GM23248 (cell line): Measurements from ENCODE around the gene HOMEZ. TPM values are rescaled to one million over a fixed set of nuclear protein-coding genes. Genes with fewer than 3 reads are reported as not detected.
A peak's percentile ranks its signal among the peaks of the same experiment; 100 is the strongest.

ENCODE experiments used
- DNase-seq: peaks from one replicate; pipeline ENCODE4 v3.0.0-alpha.2; 2015
- H2AFZ ChIP-seq: fragments of 200-600 bp; sonication (generic); 2 replicates; pipeline ENCODE4 v1.6.1; 2016; ENCODE audit warnings: antibody characterized with exemption
- H3F3A ChIP-seq: fragments of 200-600 bp; sonication (generic); 2 replicates; pipeline ENCODE4 v1.6.1; 2016; ENCODE audit warnings: mild to moderate bottlenecking, antibody characterized with exemption, mixed run types; ENCODE audit not compliant: insufficient read depth
- H3K27ac ChIP-seq: fragments of 200-600 bp; sonication (generic); 2 replicates; pipeline ENCODE4 v1.5.1; 2016; ENCODE audit warnings: mild to moderate bottlenecking
- H3K27me3 ChIP-seq: fragments of 200-600 bp; sonication (generic); replicated peaks from 2 replicates; pipeline ENCODE4 v1.6.1; 2016; ENCODE audit warnings: mild to moderate bottlenecking; ENCODE audit not compliant: insufficient read depth
- H3K36me3 ChIP-seq: fragments of 200-600 bp; sonication (generic); 2 replicates; pipeline ENCODE4 v1.6.1; 2016; ENCODE audit warnings: low read depth, mild to moderate bottlenecking
- H3K4me1 ChIP-seq: fragments of 200-600 bp; sonication (generic); 2 replicates; pipeline ENCODE4 v1.6.1; 2016; ENCODE audit warnings: mild to moderate bottlenecking; ENCODE audit not compliant: insufficient read depth
- H3K4me2 ChIP-seq: fragments of 200-600 bp; sonication (generic); one replicate; pipeline ENCODE4 v1.6.1; 2016; ENCODE audit warnings: mild to moderate bottlenecking; ENCODE audit not compliant: unreplicated experiment
- H3K4me3 ChIP-seq: fragments of 200-600 bp; sonication (generic); 2 replicates; pipeline ENCODE4 v1.5.1; 2016; ENCODE audit warnings: mild to moderate bottlenecking
- H3K79me2 ChIP-seq: fragments of 200-600 bp; sonication (generic); 2 replicates; pipeline ENCODE4 v1.6.1; 2016; ENCODE audit warnings: mild to moderate bottlenecking; ENCODE audit not compliant: insufficient read depth
- H3K9ac ChIP-seq: fragments of 200-600 bp; sonication (generic); 2 replicates; pipeline ENCODE4 v1.6.1; 2016; ENCODE audit warnings: mild to moderate bottlenecking
- H3K9me2 ChIP-seq: fragments of 200-600 bp; sonication (generic); 2 replicates; pipeline ENCODE4 v1.6.1; 2016; ENCODE audit warnings: mixed run types, mild to moderate bottlenecking, moderate library complexity; ENCODE audit not compliant: insufficient read depth
- H3K9me3 ChIP-seq: fragments of 200-600 bp; sonication (generic); one replicate; pipeline ENCODE4 v1.6.1; 2017; ENCODE audit warnings: low read depth
- H4K20me1 ChIP-seq: fragments of 200-600 bp; sonication (generic); 2 replicates; pipeline ENCODE4 v1.6.0; 2016; ENCODE audit not compliant: insufficient read depth
- EZH2 ChIP-seq: fragments of 200-600 bp; sonication (generic); IDR thresholded peaks from 2 replicates; pipeline ENCODE4 v1.6.1; 2018; ENCODE audit warnings: antibody characterized with exemption, mild to moderate bottlenecking; ENCODE audit not compliant: insufficient read depth, poor library complexity, severe bottlenecking
- EZH2phosphoT487 ChIP-seq: fragments of 200-600 bp; sonication (generic); IDR thresholded peaks from 2 replicates; pipeline ENCODE4 v1.6.1; 2018; ENCODE audit warnings: antibody characterized with exemption, moderate library complexity, mild to moderate bottlenecking, low read depth; ENCODE audit not compliant: insufficient read depth
- WGBS, 2 experiments: methylation state at CpG; one replicate each; pipeline ENCODE4 v1.1.6; 2015 to 2017; ENCODE audit warnings: low lambda C conversion rate in 2 of 2, low coverage in 1 of 2; ENCODE audit errors: missing lambda C conversion rate in 2 of 2; 5-methylcytosine and 5-hydroxymethylcytosine counted together
- in situ Hi-C: fragments of 300-500 bp; cut with MboI; formaldehyde crosslinking; loops from 2 replicates; pipeline ENCODE4 v1.15.0; 2020
- polyA plus RNA-seq: library from polyadenylated mRNA; unstranded; fragments of >200 nt; fragmentation: Nextera tagmentation; extraction: Ambion mirVana; gene quantifications from 2 replicates; pipeline ENCODE4 v1.2.1, GENCODE V29; 2016
- total RNA-seq: library from RNA; depleted of rRNA; stranded (reverse); fragments of >200 nt; shearing (Covaris generic); gene quantifications from 2 replicates; pipeline ENCODE4 v1.2.3, GENCODE V29; 2014

The HOMEZ gene
- total and polyA plus RNA-seq, 2 experiments from 2014 or later: 5.8 to 7.6 TPM

- peaks cover 48% of the 10 kb centered on the region for H3F3A ChIP-seq
- H3K4me3 ChIP-seq: peak within 1 kb of the TSS; percentile 86
- H3K79me2 ChIP-seq: peaks cover 52% of the 10 kb centered on the region
- peak within 1 kb of the TSS; percentile 82 for H2AFZ ChIP-seq
- no peaks in the 10 kb centered on the region for H3K9me2 ChIP-seq
- no peaks in the 10 kb centered on the region for H4K20me1 ChIP-seq
- peaks cover 29% of the 10 kb centered on the region for H3K36me3 ChIP-seq
- peak within 1 kb of the TSS; percentile 94 for H3K27ac ChIP-seq
- TF ChIP-seq EZH2: no peak
- TF ChIP-seq EZH2phosphoT487: no peak
- no peaks in the 10 kb centered on the region for H3K9me3 ChIP-seq
- in situ Hi-C loops: no loop called here
- peaks cover 8% of the 10 kb centered on the region for H3K4me1 ChIP-seq
- WGBS, 2 experiments: 1 to 4% methylated on average over 47 to 59 of the region's 63 CpGs
- DNase-seq: peak; percentile 100
- no peaks in the 10 kb centered on the region for H3K27me3 ChIP-seq
- H3K9ac ChIP-seq: peak within 1 kb of the TSS; percentile 97
- H3K4me2 ChIP-seq: peak within 1 kb of the TSS; percentile 93
Observed at GRCh38 chr14:23320584-23321571, 34.9 kb upstream of the HOMEZ start, which contains the start of gene PABPN1. TSS of gene PABPN1 (plus strand) at chr14:23321457. CDS start at chr14:23321470, 13 bp downstream.

GRCh38 chr14:23319746-23320583 lies 34.0 kb upstream of the HOMEZ start:
- TF ChIP-seq EZH2phosphoT487: no peak
- TF ChIP-seq EZH2: no peak
- Histone ChIP-seq H3K79me2 (peaks cover 60% of the 10 kb centered on the region), H3K4me1 (peaks cover 8% of the 10 kb centered on the region), H3K9ac (peak overlapping the region; percentile 75), H3F3A (peaks cover 50% of the 10 kb centered on the region), H3K9me3 (no peaks in the 10 kb centered on the region), H2AFZ (peak overlapping the region; percentile 82), H3K27ac (peak overlapping the region; percentile 94), H4K20me1 (no peaks in the 10 kb centered on the region), H3K4me2 (peak overlapping the region; percentile 73), H3K27me3 (no peaks in the 10 kb centered on the region), H3K36me3 (peaks cover 25% of the 10 kb centered on the region), H3K9me2 (no peaks in the 10 kb centered on the region), H3K4me3 (peak overlapping the region; percentile 63)
- in situ Hi-C loops: no loop called here
- WGBS, 2 experiments: 80 to 84% methylated on average over 17 of the region's 17 CpGs
- DNase-seq: no peak

DNA sequence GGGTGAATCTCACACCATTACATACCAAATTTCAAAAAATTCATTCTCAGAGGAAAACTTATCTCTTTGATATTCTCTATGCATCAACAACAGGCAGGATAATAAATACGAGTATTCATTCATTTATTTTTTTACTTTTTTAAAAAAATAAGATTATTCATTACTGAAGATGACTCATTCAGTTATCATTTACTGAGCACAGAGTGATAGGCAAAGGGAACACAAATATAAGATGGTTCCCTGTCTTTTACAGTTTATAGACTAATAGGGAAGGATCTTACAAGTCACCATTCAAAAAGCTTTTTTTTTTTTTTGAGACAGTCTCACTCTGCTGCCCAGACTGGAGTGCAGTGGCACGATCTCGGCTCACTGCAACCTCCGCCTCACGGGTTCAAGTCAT lies 30.4 kb upstream of the HOMEZ start:
- no peak overlapping the region for H3K4me2 ChIP-seq
- no peak for DNase-seq
- no peak overlapping the region for H2AFZ ChIP-seq
- in situ Hi-C loops: no loop called here
- H4K20me1 ChIP-seq: no peaks in the 10 kb centered on the region
- no peak overlapping the region for H3K4me3 ChIP-seq
- H3K9me3 ChIP-seq: no peaks in the 10 kb centered on the region
- H3K27me3 ChIP-seq: no peaks in the 10 kb centered on the region
- H3K9ac ChIP-seq: no peak overlapping the region
- H3K9me2 ChIP-seq: no peaks in the 10 kb centered on the region
- peaks cover 52% of the 10 kb centered on the region for H3F3A ChIP-seq
- peaks cover 20% of the 10 kb centered on the region for H3K36me3 ChIP-seq
- 94 to 95% methylated on average over 5 of the region's 5 CpGs for WGBS, 2 experiments
- H3K4me1 ChIP-seq: no peaks in the 10 kb centered on the region
- H3K79me2 ChIP-seq: peaks cover 65% of the 10 kb centered on the region
- TF ChIP-seq EZH2: no peak
- no peak for TF ChIP-seq EZH2phosphoT487
- H3K27ac ChIP-seq: no peak overlapping the region

- no peak for DNase-seq
- H3K27me3 ChIP-seq: no peaks in the 10 kb centered on the region
- in situ Hi-C loops: no loop called here
- H3K9me3 ChIP-seq: no peaks in the 10 kb centered on the region
- H4K20me1 ChIP-seq: 0 out of 2 replicates have a peak, but pooled peaks cover 4% of the 10 kb centered on the region
- WGBS, 2 experiments: 96 to 100% methylated on average over 1 of the region's 1 CpG
- no peak overlapping the region for H3K27ac ChIP-seq
- peaks cover 22% of the 10 kb centered on the region for H3K4me1 ChIP-seq
- TF ChIP-seq EZH2: no peak
- no peak for TF ChIP-seq EZH2phosphoT487
- peaks cover 88% of the 10 kb centered on the region for H3K79me2 ChIP-seq
- H3K4me2 ChIP-seq: no peak overlapping the region
- H3K4me3 ChIP-seq: no peak overlapping the region
- H2AFZ ChIP-seq: no peak overlapping the region
- peak overlapping the region; percentile 4; the same call in 1 of the 2 replicates for H3K9ac ChIP-seq
- H3K9me2 ChIP-seq: no peaks in the 10 kb centered on the region
- H3F3A ChIP-seq: peaks cover 34% of the 10 kb centered on the region
- H3K36me3 ChIP-seq: peaks cover 31% of the 10 kb centered on the region
Observed at GRCh38 chr14:23310546-23310945, 24.6 kb upstream of the HOMEZ start.
